H9 (cell line): ENCODE results near the gene CCNG1. TPM values are rescaled to one million over a fixed set of nuclear protein-coding genes. Genes with fewer than 3 reads are reported as not detected.

Source experiments
- DNase-seq: peaks from one replicate; pipeline ENCODE4 v3.0.0-alpha.2; 2017
- H2AFZ ChIP-seq: one replicate; pipeline ENCODE4 v1.6.1; 2013; ENCODE audit warnings: mild to moderate bottlenecking, low read length, control low read depth, moderate library complexity
- H2AK5ac ChIP-seq: 2 replicates; pipeline ENCODE4 v1.6.1; 2013; ENCODE audit warnings: low read length, control low read depth, mixed read lengths; ENCODE audit not compliant: insufficient read length
- H2BK120ac ChIP-seq: one replicate; pipeline ENCODE4 v1.6.1; 2013; ENCODE audit warnings: low read depth, mild to moderate bottlenecking, low read length, control low read depth, inconsistent platforms; ENCODE audit not compliant: poor library complexity, severe bottlenecking
- H2BK12ac ChIP-seq: 2 replicates; pipeline ENCODE4 v1.6.1; 2013; ENCODE audit warnings: low read length, control low read depth, mixed read lengths, low read depth; ENCODE audit not compliant: insufficient read length
- H2BK15ac ChIP-seq: 2 replicates; pipeline ENCODE4 v1.6.1; 2013; ENCODE audit warnings: low read depth, low read length, control low read depth
- H2BK20ac ChIP-seq: one replicate; pipeline ENCODE4 v1.6.1; 2013; ENCODE audit warnings: low read depth, mild to moderate bottlenecking, low read length, control low read depth, inconsistent platforms; ENCODE audit not compliant: poor library complexity, severe bottlenecking
- H2BK5ac ChIP-seq: 2 replicates; pipeline ENCODE4 v1.6.1; 2013; ENCODE audit warnings: low read length, control low read depth, mixed read lengths; ENCODE audit not compliant: insufficient read length
- H3K14ac ChIP-seq: 2 replicates; pipeline ENCODE4 v1.6.1; 2013; ENCODE audit warnings: low read length, control low read depth; ENCODE audit not compliant: insufficient read depth
- H3K18ac ChIP-seq: 2 replicates; pipeline ENCODE4 v1.6.1; 2013; ENCODE audit warnings: low read depth, mild to moderate bottlenecking, mixed read lengths, low read length, control low read depth; ENCODE audit not compliant: insufficient read length
- H3K23ac ChIP-seq: 2 replicates; pipeline ENCODE4 v1.6.1; 2013; ENCODE audit warnings: low read length, control low read depth, mixed read lengths, low read depth; ENCODE audit not compliant: insufficient read length
- H3K23me2 ChIP-seq: 2 replicates; pipeline ENCODE4 v1.6.1; 2013; ENCODE audit warnings: low read depth, mild to moderate bottlenecking, mixed read lengths, low read length, control low read depth; ENCODE audit not compliant: insufficient read length, poor library complexity, severe bottlenecking
- H3K27ac ChIP-seq: 2 replicates; pipeline ENCODE4 v1.5.1; 2013; ENCODE audit warnings: low read length, control low read depth, mixed read lengths, low read depth; ENCODE audit not compliant: insufficient read length
- H3K27me3 ChIP-seq: 2 replicates; pipeline ENCODE4 v1.6.1; 2013; ENCODE audit warnings: low read length, control low read depth, inconsistent platforms; ENCODE audit not compliant: insufficient read depth
- H3K4ac ChIP-seq: 2 replicates; pipeline ENCODE4 v1.6.1; 2013; ENCODE audit warnings: low read depth, mild to moderate bottlenecking, control low read depth, inconsistent platforms, low read length, moderate library complexity
- H3K4me1 ChIP-seq: 2 replicates; pipeline ENCODE4 v1.6.1; 2013; ENCODE audit warnings: low read length, control low read depth, inconsistent platforms; ENCODE audit not compliant: insufficient read depth
- H3K4me2 ChIP-seq: 2 replicates; pipeline ENCODE4 v1.6.1; 2013; ENCODE audit warnings: low read length, control low read depth, mixed read lengths; ENCODE audit not compliant: insufficient read length, insufficient read depth
- H3K56ac ChIP-seq: 2 replicates; pipeline ENCODE4 v1.6.1; 2013; ENCODE audit warnings: low read depth, mild to moderate bottlenecking, mixed read lengths, low read length, control low read depth; ENCODE audit not compliant: insufficient read length
- H3K79me1 ChIP-seq: 2 replicates; pipeline ENCODE4 v1.6.1; 2013; ENCODE audit warnings: low read depth, mild to moderate bottlenecking, moderate library complexity, low read length, control low read depth, inconsistent platforms; ENCODE audit not compliant: insufficient read depth, poor library complexity, severe bottlenecking
- H3K79me2 ChIP-seq: 2 replicates; pipeline ENCODE4 v1.6.1; 2013; ENCODE audit warnings: low read length, control low read depth, inconsistent platforms; ENCODE audit not compliant: insufficient read depth
- H3K9ac ChIP-seq: 2 replicates; pipeline ENCODE4 v1.6.1; 2013; ENCODE audit warnings: low read length, control low read depth, mixed read lengths; ENCODE audit not compliant: insufficient read length; ENCODE audit errors: extremely low read depth
- H3K9me3 ChIP-seq: one replicate; pipeline ENCODE4 v1.6.1; 2013; ENCODE audit warnings: low read depth, low read length, inconsistent platforms; ENCODE audit not compliant: control insufficient read depth
- H3T11ph ChIP-seq: one replicate; pipeline ENCODE4 v1.6.1; 2013; ENCODE audit warnings: mild to moderate bottlenecking, low read length, control low read depth, inconsistent platforms
- H4K20me1 ChIP-seq: one replicate; pipeline ENCODE4 v1.6.1; 2013; ENCODE audit not compliant: control insufficient read depth, insufficient read length, insufficient read depth
- H4K5ac ChIP-seq: 2 replicates; pipeline ENCODE4 v1.6.1; 2013; ENCODE audit warnings: low read depth, mild to moderate bottlenecking, mixed read lengths, low read length, control low read depth; ENCODE audit not compliant: insufficient read length
- H4K8ac ChIP-seq: replicated peaks from 2 replicates; pipeline ENCODE4 v1.6.1; 2013; ENCODE audit warnings: low read length, control low read depth, mixed read lengths, low read depth; ENCODE audit not compliant: insufficient read length
- H4K91ac ChIP-seq: 2 replicates; pipeline ENCODE4 v1.6.1; 2013; ENCODE audit warnings: low read depth, mild to moderate bottlenecking, moderate library complexity, mixed read lengths, low read length, control low read depth; ENCODE audit not compliant: insufficient read length
- H3K27ac Mint-ChIP-seq, 3 experiments: 2 replicates in 2 of 3; 3 replicates in 1 of 3; pipeline ENCODE4 v1.8.0; 2020 to 2021; ENCODE audit warnings: mixed read lengths in 3 of 3, mild to moderate bottlenecking in 1 of 3, moderate library complexity in 1 of 3
- H3K27me3 Mint-ChIP-seq: 2 replicates; pipeline ENCODE4 v1.8.0; 2021; ENCODE audit warnings: low read depth, mild to moderate bottlenecking, moderate library complexity, mixed read lengths
- H3K36me3 Mint-ChIP-seq, 3 experiments: 2 replicates in 2 of 3; 3 replicates in 1 of 3; pipeline ENCODE4 v1.8.0; 2020 to 2021; ENCODE audit warnings: low read depth in 3 of 3, mixed read lengths in 3 of 3; ENCODE audit not compliant: insufficient read depth in 1 of 3
- H3K4me1 Mint-ChIP-seq, 2 experiments: 2 replicates each; pipeline ENCODE4 v1.8.0; 2020; ENCODE audit warnings: mixed read lengths in 2 of 2
- H3K4me3 Mint-ChIP-seq, 2 experiments: 2 replicates in 1 of 2; 3 replicates in 1 of 2; pipeline ENCODE4 v1.8.0; 2020 to 2021; ENCODE audit warnings: mild to moderate bottlenecking in 2 of 2, mixed read lengths in 2 of 2, moderate library complexity in 1 of 2
- H3K9me3 Mint-ChIP-seq, 2 experiments: 2 replicates in 1 of 2; 3 replicates in 1 of 2; pipeline ENCODE4 v1.8.0; 2020; ENCODE audit warnings: mild to moderate bottlenecking in 2 of 2, mixed read lengths in 2 of 2, moderate library complexity in 1 of 2
- CTCF ChIP-seq: fragments of 200-600 bp; sonication (generic); conservative IDR thresholded peaks from 3 replicates; pipeline ENCODE4 v1.8.0; 2021; ENCODE audit warnings: antibody characterized with exemption, mild to moderate bottlenecking
- WGBS: extraction: QIAGEN DNeasy Blood & Tissue Kit; methylation state at CpG from one replicate; pipeline ENCODE4 v1.1.7; 2013; ENCODE audit warnings: missing lambda C conversion rate, low lambda C conversion rate, mixed read lengths; ENCODE audit not compliant: insufficient read length; ENCODE audit errors: extremely low coverage; 5-methylcytosine and 5-hydroxymethylcytosine counted together
- total RNA-seq: library from RNA; stranded (reverse); gene quantifications from 2 replicates; pipeline ENCODE4 v1.2.1, GENCODE V29; 2021

Gene CCNG1
- total RNA-seq, 1 experiment from 2014 or later = 521 TPM

GRCh38 chr5:163478982-163479271, 41.5 kb downstream of the CCNG1 start:
- H3T11ph ChIP-seq = no peak overlapping the region
- H3K36me3 Mint-ChIP-seq = peaks cover 40 to 92% (median 73%) of the 10 kb centered on the region in 3 experiments; a peak in 6 of 7 replicates
- no peak overlapping the region for H3K18ac ChIP-seq
- no peak overlapping the region for H4K8ac ChIP-seq
- H3K4me1 Mint-ChIP-seq = no peaks in the 10 kb centered on the region
- H4K5ac ChIP-seq = no peak overlapping the region
- no peaks in the 10 kb centered on the region for H3K4me1 ChIP-seq
- no peak overlapping the region for H2BK12ac ChIP-seq
- no peak overlapping the region for H3K23ac ChIP-seq
- no peak for TF ChIP-seq CTCF
- no peak overlapping the region for H3K4me2 ChIP-seq
- H3K23me2 ChIP-seq = no peaks in the 10 kb centered on the region
- H2BK5ac ChIP-seq = no peak overlapping the region
- H3K27ac Mint-ChIP-seq = no peak overlapping the region
- no peak overlapping the region for H3K4me3 Mint-ChIP-seq
- no peak overlapping the region for H2BK120ac ChIP-seq
- no peak overlapping the region for H3K14ac ChIP-seq
- no peak overlapping the region for H3K56ac ChIP-seq
- H4K20me1 ChIP-seq = no peaks in the 10 kb centered on the region
- no peaks in the 10 kb centered on the region for H3K9me3 Mint-ChIP-seq
- no peak overlapping the region for H4K91ac ChIP-seq
- H2AK5ac ChIP-seq = no peak overlapping the region
- no peak overlapping the region for H2BK15ac ChIP-seq
- no peaks in the 10 kb centered on the region for H3K27me3 ChIP-seq
- H3K79me1 ChIP-seq = no peaks in the 10 kb centered on the region
- H3K27me3 Mint-ChIP-seq = no peaks in the 10 kb centered on the region
- H2BK20ac ChIP-seq = no peak overlapping the region
- H3K27ac ChIP-seq = no peak overlapping the region
- H3K9me3 ChIP-seq = no peaks in the 10 kb centered on the region
- no CpG with 5 or more reads among the region's 1 CpG for WGBS
- no peak overlapping the region for H3K9ac ChIP-seq
- H2AFZ ChIP-seq = no peak overlapping the region
- H3K4ac ChIP-seq = no peak overlapping the region
- no peak for DNase-seq
- H3K79me2 ChIP-seq = no peaks in the 10 kb centered on the region
